ENCODE results near the gene CBX1.
"Not testable (repeated sequence)": the region's sequence is repeated elsewhere in the genome, so short reads cannot be mapped to it uniquely, and the experiment has no call there.

Gene CBX1

DNA sequence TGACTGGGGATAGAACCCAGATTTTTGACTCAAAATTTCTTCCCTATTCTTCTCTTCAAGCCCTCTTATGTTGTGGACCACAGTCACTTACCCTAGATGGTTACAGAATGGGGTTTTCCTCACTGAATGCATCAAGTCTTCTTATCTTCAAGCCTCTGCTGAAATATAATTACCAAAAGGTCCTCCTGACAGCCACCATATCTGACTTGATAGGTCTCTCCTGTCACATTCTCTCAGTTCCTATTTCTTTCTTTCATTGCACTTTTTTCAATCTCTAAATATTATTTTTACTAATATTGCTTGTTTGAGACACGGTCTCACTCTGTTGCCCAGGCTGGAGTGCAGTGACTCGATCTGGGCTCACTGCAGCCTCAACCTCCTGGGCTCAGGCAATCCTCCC lies 62.6 kb downstream of the CBX1 start:
- H3K27ac ChIP-seq (ENCODE audit: low read depth, low read length) = no peak overlapping the region
- H3K79me2 ChIP-seq (ENCODE audit: control insufficient read depth, insufficient read depth, low read length, unreplicated experiment) = peaks cover 7% of the 10 kb centered on the region
- H3K36me3 ChIP-seq (ENCODE audit: insufficient read depth, low read length) = no peaks in the 10 kb centered on the region
- no peaks in the 10 kb centered on the region for H3K27me3 ChIP-seq (ENCODE audit: insufficient read depth, low read length)
- peaks cover 27% of the 10 kb centered on the region for H3K4me1 ChIP-seq (ENCODE audit: control insufficient read depth, insufficient read depth, low read length, unreplicated experiment)
- no peak overlapping the region; the same call in 1 of the 2 replicates for H3K4me3 ChIP-seq (ENCODE audit: low read depth, low read length)
- H2AFZ ChIP-seq (ENCODE audit: low read length, unreplicated experiment) = no peak overlapping the region

DNA sequence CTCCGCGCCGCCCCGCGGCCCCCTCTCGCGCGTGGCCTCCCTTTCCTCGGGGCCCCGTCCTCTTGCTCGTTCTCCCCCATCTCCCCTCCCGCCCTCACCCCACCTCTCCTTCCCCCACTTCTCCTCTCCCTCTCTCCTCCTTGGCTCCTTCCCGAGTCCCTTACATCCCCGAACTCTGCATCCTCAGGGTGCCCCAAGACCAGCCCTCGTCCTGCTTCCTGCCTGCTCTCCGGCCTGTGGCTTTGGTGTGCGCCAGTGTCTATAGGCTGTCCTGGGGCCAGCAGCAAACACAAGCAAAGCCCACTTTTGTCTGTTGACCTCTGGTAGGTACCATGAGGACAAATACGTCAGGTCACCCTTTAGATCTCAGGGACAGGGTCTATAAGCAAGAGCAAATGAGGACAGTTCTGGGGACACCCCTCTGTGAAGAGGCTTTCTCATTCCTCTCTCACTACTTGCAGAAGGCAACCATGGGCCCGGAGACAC lies 63.4 kb downstream of the CBX1 start:
- Histone ChIP-seq H3K4me3 (ENCODE audit: low read depth, low read length) (peak overlapping the region; percentile 98), H3K27ac (ENCODE audit: low read depth, low read length) (no peak overlapping the region), H3K27me3 (ENCODE audit: insufficient read depth, low read length) (no peaks in the 10 kb centered on the region), H3K79me2 (ENCODE audit: control insufficient read depth, insufficient read depth, low read length, unreplicated experiment) (peaks cover 7% of the 10 kb centered on the region), H3K4me1 (ENCODE audit: control insufficient read depth, insufficient read depth, low read length, unreplicated experiment) (peaks cover 19% of the 10 kb centered on the region), H2AFZ (ENCODE audit: low read length, unreplicated experiment) (peak overlapping the region; percentile 97), H3K36me3 (ENCODE audit: insufficient read depth, low read length) (no peaks in the 10 kb centered on the region)

DNA sequence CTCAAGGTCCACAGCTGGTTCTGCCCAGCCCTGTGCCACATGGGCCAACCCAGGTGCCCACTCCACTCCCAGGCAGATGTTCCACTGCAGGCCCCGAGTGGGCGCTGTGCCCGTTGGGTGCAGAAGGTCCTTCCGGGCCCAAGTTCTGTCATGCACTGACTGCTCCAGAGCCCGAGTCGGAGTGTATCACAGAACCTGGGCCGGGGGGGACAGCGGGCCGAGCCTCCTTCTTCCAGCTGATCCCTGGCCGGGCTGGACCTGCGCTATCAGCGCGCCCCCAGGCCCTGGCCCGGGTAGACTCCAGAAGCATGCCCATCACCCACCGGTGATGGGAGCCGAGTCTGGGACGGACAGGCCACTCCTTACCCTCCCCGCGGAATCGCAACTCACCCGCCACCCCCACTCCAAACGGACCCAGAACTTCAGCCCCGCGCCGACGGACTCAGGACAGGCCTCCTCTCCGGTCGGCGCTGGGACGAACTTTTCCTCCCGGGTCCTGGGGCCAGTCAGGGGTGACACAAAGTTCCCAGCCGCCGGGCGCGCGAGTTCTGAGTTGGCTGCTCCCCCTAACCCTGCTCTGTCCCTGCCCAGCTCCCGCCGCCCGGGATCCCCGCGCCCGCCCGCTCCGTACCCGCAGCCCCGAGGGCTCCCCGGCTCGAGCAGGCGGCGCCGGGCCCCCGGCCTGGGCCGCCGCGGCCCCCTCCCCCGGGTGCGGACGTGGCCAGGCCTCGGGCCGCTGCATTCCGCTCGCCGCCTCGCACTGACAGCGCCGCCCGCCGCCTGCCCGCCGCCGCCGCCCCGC lies 64.0 kb downstream of the CBX1 start, which contains the start of gene COPZ2:
Gene COPZ2 (minus strand): TSS at position 762 of the 802 bp plus-strand sequence. CDS start 20 bp downstream, at position 742.
- Histone ChIP-seq H3K4me3 (ENCODE audit: low read depth, low read length) (peak within 1 kb of the TSS; percentile 98), H3K27ac (ENCODE audit: low read depth, low read length) (peak within 1 kb of the TSS; percentile 49; the same call in 1 of the 2 replicates), H3K36me3 (ENCODE audit: insufficient read depth, low read length) (no peaks in the 10 kb centered on the region), H3K4me1 (ENCODE audit: control insufficient read depth, insufficient read depth, low read length, unreplicated experiment) (peaks cover 17% of the 10 kb centered on the region), H3K79me2 (ENCODE audit: control insufficient read depth, insufficient read depth, low read length, unreplicated experiment) (peaks cover 7% of the 10 kb centered on the region), H3K27me3 (ENCODE audit: insufficient read depth, low read length) (no peaks in the 10 kb centered on the region), H2AFZ (ENCODE audit: low read length, unreplicated experiment) (peak within 1 kb of the TSS; percentile 97)

DNA sequence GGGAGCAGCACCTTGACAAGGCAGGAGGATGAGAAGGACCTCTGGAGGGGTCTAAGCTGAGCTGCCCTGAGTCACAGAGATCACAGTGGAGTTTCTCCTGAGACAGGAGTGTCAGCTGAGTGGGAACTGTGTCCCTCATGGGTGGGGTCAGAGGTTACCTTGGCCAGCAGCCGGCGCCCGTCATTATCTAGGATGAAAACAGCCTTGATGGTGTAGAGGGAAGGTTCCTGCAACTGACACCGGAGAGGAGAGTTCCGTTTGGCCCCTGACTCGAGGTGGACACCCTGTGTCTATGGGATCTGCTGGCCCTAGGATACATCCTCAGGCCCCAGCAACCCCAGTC lies 64.6 kb downstream of the CBX1 start:
- Histone ChIP-seq H3K4me3 (ENCODE audit: low read depth, low read length) (peak overlapping the region; percentile 98), H3K27me3 (ENCODE audit: insufficient read depth, low read length) (no peaks in the 10 kb centered on the region), H3K4me1 (ENCODE audit: control insufficient read depth, insufficient read depth, low read length, unreplicated experiment) (peaks cover 17% of the 10 kb centered on the region), H3K27ac (ENCODE audit: low read depth, low read length) (no peak overlapping the region), H3K79me2 (ENCODE audit: control insufficient read depth, insufficient read depth, low read length, unreplicated experiment) (peaks cover 7% of the 10 kb centered on the region), H2AFZ (ENCODE audit: low read length, unreplicated experiment) (peak overlapping the region; percentile 71), H3K36me3 (ENCODE audit: insufficient read depth, low read length) (no peaks in the 10 kb centered on the region)

DNA sequence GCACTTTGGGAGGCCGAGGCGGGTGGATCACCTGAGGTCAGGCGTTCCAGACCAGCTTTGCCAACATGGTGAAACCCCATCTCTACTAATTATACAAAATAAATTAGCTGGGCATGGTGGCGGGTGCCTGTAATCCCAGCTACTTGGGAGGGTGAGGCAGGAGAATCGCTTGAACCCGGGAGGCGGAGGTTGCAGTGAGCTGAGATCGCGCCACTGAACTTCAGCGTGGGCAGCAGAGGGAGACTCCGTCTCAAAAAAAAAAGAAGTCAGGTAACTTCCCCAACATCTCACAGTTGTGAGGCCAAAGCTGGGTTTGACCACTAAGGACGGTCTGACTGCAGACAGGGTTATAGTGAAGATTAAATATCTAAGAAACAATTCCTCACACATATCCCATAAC lies 66.5 kb downstream of the CBX1 start:
- H3K27ac ChIP-seq (ENCODE audit: low read depth, low read length); H3K4me3 ChIP-seq (ENCODE audit: low read depth, low read length); H3K36me3 ChIP-seq (ENCODE audit: insufficient read depth, low read length); H3K27me3 ChIP-seq (ENCODE audit: insufficient read depth, low read length); H2AFZ ChIP-seq (ENCODE audit: low read length, unreplicated experiment); H3K79me2 ChIP-seq (ENCODE audit: control insufficient read depth, insufficient read depth, low read length, unreplicated experiment): not testable (repeated sequence)
- H3K4me1 ChIP-seq (ENCODE audit: control insufficient read depth, insufficient read depth, low read length, unreplicated experiment) = peaks cover 25% of the 10 kb centered on the region

DNA sequence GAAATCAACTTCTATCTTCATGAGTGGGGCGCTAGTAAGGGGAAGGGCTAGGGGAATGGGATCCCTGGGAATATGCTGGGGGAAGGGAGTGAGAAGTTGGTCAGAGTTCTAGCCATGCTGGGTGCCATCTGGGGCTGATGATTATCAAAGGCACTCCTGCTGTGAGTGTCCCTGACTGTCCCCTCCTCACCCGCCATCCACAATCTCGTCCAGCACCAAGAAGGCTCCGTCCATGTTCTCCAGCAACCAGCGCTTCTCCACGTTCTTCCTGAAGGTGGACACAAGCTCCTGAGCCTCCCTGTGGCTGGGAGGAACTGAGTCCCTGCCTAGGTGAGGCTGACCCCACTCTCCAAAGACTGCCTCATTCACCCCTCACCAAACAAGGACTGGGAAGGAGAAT lies 69.3 kb downstream of the CBX1 start:
- peaks cover 4% of the 10 kb centered on the region for H3K79me2 ChIP-seq (ENCODE audit: control insufficient read depth, insufficient read depth, low read length, unreplicated experiment)
- H3K27me3 ChIP-seq (ENCODE audit: insufficient read depth, low read length) = no peaks in the 10 kb centered on the region
- H2AFZ ChIP-seq (ENCODE audit: low read length, unreplicated experiment) = no peak overlapping the region
- peaks cover 16% of the 10 kb centered on the region for H3K4me1 ChIP-seq (ENCODE audit: control insufficient read depth, insufficient read depth, low read length, unreplicated experiment)
- H3K36me3 ChIP-seq (ENCODE audit: insufficient read depth, low read length) = no peaks in the 10 kb centered on the region
- H3K27ac ChIP-seq (ENCODE audit: low read depth, low read length) = no peak overlapping the region
- no peak overlapping the region for H3K4me3 ChIP-seq (ENCODE audit: low read depth, low read length)

DNA sequence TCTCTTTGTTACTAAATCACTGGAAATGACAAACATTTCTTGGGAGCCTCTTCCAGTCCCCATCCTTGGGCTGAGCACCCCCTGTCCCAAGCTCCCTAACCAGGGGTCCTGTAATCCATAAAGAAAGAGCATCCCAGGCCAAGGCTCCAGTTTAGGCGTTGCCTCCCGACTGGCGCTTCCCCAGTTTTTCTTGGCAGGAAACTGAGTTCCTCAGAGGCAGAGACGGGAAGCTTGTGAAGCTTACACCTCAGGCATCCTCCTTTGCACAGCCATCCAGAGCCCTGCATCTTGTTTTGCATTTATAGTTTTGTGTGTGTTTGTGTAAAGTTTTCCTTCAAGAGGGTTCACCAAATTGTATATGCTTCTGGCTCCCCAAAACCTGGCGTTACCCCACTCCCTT lies 70.7 kb downstream of the CBX1 start:
- H3K27me3 ChIP-seq (ENCODE audit: insufficient read depth, low read length) = no peaks in the 10 kb centered on the region
- H3K4me1 ChIP-seq (ENCODE audit: control insufficient read depth, insufficient read depth, low read length, unreplicated experiment) = peaks cover 22% of the 10 kb centered on the region
- H2AFZ ChIP-seq (ENCODE audit: low read length, unreplicated experiment) = no peak overlapping the region
- H3K4me3 ChIP-seq (ENCODE audit: low read depth, low read length) = no peak overlapping the region
- no peaks in the 10 kb centered on the region for H3K36me3 ChIP-seq (ENCODE audit: insufficient read depth, low read length)
- H3K79me2 ChIP-seq (ENCODE audit: control insufficient read depth, insufficient read depth, low read length, unreplicated experiment) = no peaks in the 10 kb centered on the region
- H3K27ac ChIP-seq (ENCODE audit: low read depth, low read length) = peak overlapping the region; percentile 7; the same call in 1 of the 2 replicates

DNA sequence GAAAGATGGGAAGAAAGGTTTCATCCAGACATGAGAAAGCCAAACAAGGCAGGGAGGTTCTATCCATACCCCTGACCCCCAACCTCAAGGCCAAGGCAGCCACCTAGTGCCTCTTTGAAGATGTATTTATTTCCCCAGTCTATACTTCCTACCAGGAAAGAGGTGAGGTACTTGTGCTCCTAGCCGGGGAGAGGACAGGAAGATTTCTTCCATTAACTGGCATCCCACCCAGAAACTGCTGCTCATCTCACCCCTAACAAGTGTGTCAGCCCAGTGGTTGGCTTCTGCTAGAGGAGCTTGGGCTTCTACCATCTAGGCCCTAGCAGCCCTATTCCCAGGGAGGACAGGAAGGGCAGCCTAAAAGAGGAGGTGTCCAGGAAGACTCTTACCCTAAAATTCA lies 72.5 kb downstream of the CBX1 start:
- Histone ChIP-seq H3K4me1 (ENCODE audit: control insufficient read depth, insufficient read depth, low read length, unreplicated experiment) (peaks cover 22% of the 10 kb centered on the region), H3K27me3 (ENCODE audit: insufficient read depth, low read length) (no peaks in the 10 kb centered on the region), H3K4me3 (ENCODE audit: low read depth, low read length) (no peak overlapping the region), H2AFZ (ENCODE audit: low read length, unreplicated experiment) (no peak overlapping the region), H3K36me3 (ENCODE audit: insufficient read depth, low read length) (no peaks in the 10 kb centered on the region), H3K27ac (ENCODE audit: low read depth, low read length) (no peak overlapping the region), H3K79me2 (ENCODE audit: control insufficient read depth, insufficient read depth, low read length, unreplicated experiment) (no peaks in the 10 kb centered on the region)

DNA sequence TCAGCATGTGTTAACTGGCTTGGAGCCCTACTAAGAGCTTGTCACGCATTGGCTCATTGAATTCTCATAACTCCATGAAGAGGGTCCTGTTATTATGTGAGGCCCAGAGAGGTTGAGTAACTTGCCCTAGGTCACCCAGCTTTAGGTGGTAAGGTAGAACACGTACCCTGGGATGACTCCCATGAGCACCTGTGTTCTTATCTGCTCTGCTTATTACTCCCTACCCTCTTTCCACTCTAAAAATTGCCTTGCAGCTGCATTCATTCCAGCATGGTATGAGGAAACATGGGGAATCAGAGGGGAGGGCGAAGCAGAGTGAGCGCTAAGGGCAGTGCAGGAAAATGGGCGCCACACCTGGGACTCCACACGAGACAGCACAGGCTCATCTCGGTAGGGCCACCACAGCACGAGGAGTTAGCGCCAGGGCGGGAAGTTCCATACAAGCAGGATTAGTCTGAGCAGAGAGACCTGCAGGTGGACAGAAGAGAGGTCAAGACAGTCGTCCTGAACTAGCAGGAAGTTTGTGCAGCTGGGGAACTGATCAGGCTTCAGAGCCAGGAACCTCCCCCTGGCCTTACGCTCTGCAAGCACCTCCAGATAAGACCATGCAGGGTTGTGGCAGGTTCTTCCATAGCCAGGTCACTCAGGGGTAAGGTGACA lies 73.8 kb downstream of the CBX1 start:
- no peak overlapping the region for H3K27ac ChIP-seq (ENCODE audit: low read depth, low read length)
- no peak overlapping the region for H3K4me3 ChIP-seq (ENCODE audit: low read depth, low read length)
- no peaks in the 10 kb centered on the region for H3K79me2 ChIP-seq (ENCODE audit: control insufficient read depth, insufficient read depth, low read length, unreplicated experiment)
- H2AFZ ChIP-seq (ENCODE audit: low read length, unreplicated experiment) = no peak overlapping the region
- H3K36me3 ChIP-seq (ENCODE audit: insufficient read depth, low read length) = no peaks in the 10 kb centered on the region
- H3K27me3 ChIP-seq (ENCODE audit: insufficient read depth, low read length) = no peaks in the 10 kb centered on the region
- peaks cover 24% of the 10 kb centered on the region for H3K4me1 ChIP-seq (ENCODE audit: control insufficient read depth, insufficient read depth, low read length, unreplicated experiment)

DNA sequence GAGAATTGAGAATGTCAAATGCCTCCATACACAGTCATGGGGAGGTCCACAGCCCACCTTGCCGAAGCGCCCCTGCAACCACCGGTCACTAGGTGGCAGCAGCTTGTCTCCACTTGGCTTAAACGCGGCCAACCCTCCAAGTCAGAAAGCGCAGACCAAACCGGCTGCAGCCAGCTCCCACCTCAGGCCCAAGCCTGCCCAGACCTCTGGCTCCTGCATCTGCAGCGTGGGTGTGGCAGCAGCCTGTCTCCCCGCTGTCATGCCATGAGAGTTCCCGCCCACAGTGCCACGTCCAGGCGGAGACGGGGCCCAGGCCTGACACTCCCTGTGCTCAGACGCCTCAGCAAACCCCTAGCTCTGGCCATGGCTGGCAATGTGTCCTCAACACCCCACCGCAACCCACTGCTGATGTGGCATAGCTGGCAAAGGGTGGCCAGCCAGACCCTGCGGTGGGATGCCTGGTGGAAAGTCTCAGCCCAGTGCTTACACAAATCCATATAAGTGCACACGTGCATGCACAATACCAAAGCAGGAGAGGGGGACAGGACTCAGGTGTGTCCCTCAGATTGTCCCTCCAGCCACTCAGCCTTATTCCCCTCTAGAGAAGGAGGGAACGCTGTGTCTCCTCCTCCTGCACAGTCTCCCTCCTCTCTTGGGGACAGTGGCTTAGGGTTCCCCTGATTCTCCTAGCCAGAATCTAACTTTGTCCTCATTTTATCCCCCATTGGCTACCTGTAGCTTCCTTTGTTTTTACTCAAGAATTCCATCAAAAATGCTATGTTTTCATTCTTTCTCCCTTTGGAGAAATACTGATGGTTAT lies 74.6 kb downstream of the CBX1 start:
- H3K4me1 ChIP-seq (ENCODE audit: control insufficient read depth, insufficient read depth, low read length, unreplicated experiment) = peaks cover 24% of the 10 kb centered on the region
- H3K79me2 ChIP-seq (ENCODE audit: control insufficient read depth, insufficient read depth, low read length, unreplicated experiment) = no peaks in the 10 kb centered on the region
- H2AFZ ChIP-seq (ENCODE audit: low read length, unreplicated experiment) = no peak overlapping the region
- peak overlapping the region; percentile 68 for H3K27ac ChIP-seq (ENCODE audit: low read depth, low read length)
- 0 out of 2 replicates have a peak overlapping the region, but pooled peaks have one; percentile 75 for H3K4me3 ChIP-seq (ENCODE audit: low read depth, low read length)
- no peaks in the 10 kb centered on the region for H3K36me3 ChIP-seq (ENCODE audit: insufficient read depth, low read length)
- no peaks in the 10 kb centered on the region for H3K27me3 ChIP-seq (ENCODE audit: insufficient read depth, low read length)
